HEK293 (cell line): ENCODE data around the gene RAB21.

Source experiments
- CTCF ChIA-PET: fragments of 350-600 bp; formaldehyde crosslinking; extraction: SDS; loops from one replicate; lab custom pipeline; 2021; ENCODE audit warnings: antibody characterized with exemption; lab: Yijun Ruan, JAX
- POLR2A ChIA-PET: fragments of 300-600 bp; formaldehyde crosslinking; extraction: SDS; loops from one replicate; lab custom pipeline; 2020; ENCODE audit warnings: antibody characterized with exemption, inconsistent platforms; lab: Yijun Ruan, JAX
- H3K27ac ChIP-seq: fragments of 200-500 bp; sonication (Bioruptor generic); 2 replicates; pipeline ENCODE4 v1.5.1; 2014; ENCODE audit warnings: low read depth, low read length, control low read depth, inconsistent platforms; ENCODE audit errors: extremely low read depth
- H3K36me3 ChIP-seq, 2 experiments: fragments of 200-500 bp in 1 of 2; sonication (Bioruptor generic) in 1 of 2; 1 replicate in 1 of 2; 2 replicates in 1 of 2; pipeline ENCODE4 v1.5.1; 2014 to 2017; ENCODE audit warnings: inconsistent platforms in 2 of 2, low read length in 2 of 2; ENCODE audit not compliant: control insufficient read depth in 2 of 2, insufficient read depth in 1 of 2
- H3K4me1 ChIP-seq: fragments of 200-500 bp; sonication (Bioruptor generic); 2 replicates; pipeline ENCODE4 v1.5.1; 2014; ENCODE audit warnings: mild to moderate bottlenecking, low read length, inconsistent platforms; ENCODE audit not compliant: control insufficient read depth, insufficient read depth
- H3K4me3 ChIP-seq: 2 replicates; pipeline ENCODE4 v1.5.1; 2011; ENCODE audit warnings: low read depth, mild to moderate bottlenecking, control low read depth, low read length, moderate library complexity
- H3K9me3 ChIP-seq: fragments of 200-500 bp; sonication (Bioruptor generic); 2 replicates; pipeline ENCODE4 v1.5.1; 2014; ENCODE audit warnings: low read depth, low read length, inconsistent platforms; ENCODE audit not compliant: control insufficient read depth, insufficient read depth
- ATF2 ChIP-seq: fragments of 450-650 bp; formaldehyde crosslinking; IDR thresholded peaks from 2 replicates; pipeline ENCODE4 v1.5.1; 2016; ENCODE audit warnings: missing biosample characterization, missing genetic modification characterization, low read depth
- MYNN ChIP-seq: fragments of 450-650 bp; formaldehyde crosslinking; IDR thresholded peaks from 2 replicates; pipeline ENCODE4 v1.5.1; 2016; ENCODE audit warnings: missing biosample characterization, missing genetic modification characterization, borderline replicate concordance
- SP2 ChIP-seq: fragments of 450-650 bp; formaldehyde crosslinking; IDR thresholded peaks from 2 replicates; pipeline ENCODE4 v1.5.1; 2016; ENCODE audit warnings: missing biosample characterization, missing genetic modification characterization
- ZBTB1 ChIP-seq: fragments of 450-650 bp; formaldehyde crosslinking; IDR thresholded peaks from 2 replicates; pipeline ENCODE4 v1.5.1; 2016; ENCODE audit warnings: missing biosample characterization, missing genetic modification characterization
- ZBTB6 ChIP-seq: fragments of 450-650 bp; formaldehyde crosslinking; IDR thresholded peaks from 2 replicates; pipeline ENCODE4 v1.5.1; 2017; ENCODE audit warnings: missing biosample characterization, missing genetic modification characterization
- ZNF223 ChIP-seq: fragments of 450-650 bp; formaldehyde crosslinking; IDR thresholded peaks from 2 replicates; pipeline ENCODE4 v1.5.1; 2016; ENCODE audit warnings: missing biosample characterization, missing genetic modification characterization
- ZNF394 ChIP-seq: fragments of 450-650 bp; formaldehyde crosslinking; IDR thresholded peaks from 2 replicates; pipeline ENCODE4 v1.5.1; 2016; ENCODE audit warnings: missing biosample characterization, missing genetic modification characterization, mild to moderate bottlenecking, moderate library complexity, borderline replicate concordance
- ZNF398 ChIP-seq: fragments of 450-650 bp; formaldehyde crosslinking; IDR thresholded peaks from 2 replicates; pipeline ENCODE4 v1.5.1; 2017; ENCODE audit warnings: missing biosample characterization, missing genetic modification characterization
- ZNF513 ChIP-seq: fragments of 450-650 bp; IDR thresholded peaks from 2 replicates; pipeline ENCODE4 v1.5.1; 2018; ENCODE audit warnings: missing biosample characterization, missing genetic modification characterization
- ZNF521 ChIP-seq: fragments of 450-650 bp; formaldehyde crosslinking; IDR thresholded peaks from 2 replicates; pipeline ENCODE4 v1.5.1; 2017; ENCODE audit warnings: missing biosample characterization, mild to moderate bottlenecking, missing genetic modification characterization
- ZNF530 ChIP-seq: fragments of 450-650 bp; formaldehyde crosslinking; IDR thresholded peaks from 2 replicates; pipeline ENCODE4 v1.5.1; 2016; ENCODE audit warnings: low read depth, missing biosample characterization, missing genetic modification characterization
- ZNF561 ChIP-seq: fragments of 450-650 bp; IDR thresholded peaks from 2 replicates; pipeline ENCODE4 v1.5.1; 2018; ENCODE audit warnings: missing biosample characterization, missing genetic modification characterization, borderline replicate concordance
- ZNF670 ChIP-seq: fragments of 450-650 bp; formaldehyde crosslinking; IDR thresholded peaks from 2 replicates; pipeline ENCODE4 v1.5.1; 2016; ENCODE audit warnings: missing biosample characterization, missing genetic modification characterization, low read depth
- ZNF830 ChIP-seq: fragments of 450-650 bp; IDR thresholded peaks from 2 replicates; pipeline ENCODE4 v1.5.0; 2018; ENCODE audit warnings: missing biosample characterization, missing genetic modification characterization, low read depth, mild to moderate bottlenecking, moderate library complexity

The RAB21 gene

GRCh38 chr12:71718611-71719010, 36.1 kb upstream of the RAB21 start:
- H3K4me1 ChIP-seq, result no peaks in the 10 kb centered on the region
- H3K36me3 ChIP-seq, result no peaks in the 10 kb centered on the region
- no peaks in the 10 kb centered on the region for H3K9me3 ChIP-seq
- CTCF ChIA-PET, result interaction anchor here (1.5 to 1.7 kb wide), 2 partner anchors 28 to 32 kb away, joined by 4 to 5 read pairs; no protein-coding TSS in a partner anchor
- no peak overlapping the region for H3K27ac ChIP-seq
- TF ChIP-seq ATF2 (tag by site-specific recombination) (peak; percentile 43; the same call in 1 of the 2 replicates), ZBTB6 (tag by site-specific recombination) (no peak)
- H3K4me3 ChIP-seq, result no peak overlapping the region
- POLR2A ChIA-PET, result interaction anchor here (0.6 kb wide), 1 partner anchor 66 kb away, joined by 4 read pairs; no protein-coding TSS in a partner anchor

GRCh38 chr12:71719647-71720370, 34.9 kb upstream of the RAB21 start:
- no peaks in the 10 kb centered on the region for H3K36me3 ChIP-seq
- no peak overlapping the region for H3K4me3 ChIP-seq
- CTCF ChIA-PET, result interaction anchor here (0.5 to 1.7 kb wide), 2 partner anchors 27 to 1015 kb away, joined by 3 to 4 read pairs; no protein-coding TSS in a partner anchor
- no peak overlapping the region for H3K27ac ChIP-seq
- no peak for TF ChIP-seq ZNF513 (tag by site-specific recombination)
- no peak for TF ChIP-seq ZBTB1
- TF ChIP-seq SP2, result no peak
- no peak for TF ChIP-seq ZNF561 (tag by site-specific recombination)
- no peak for TF ChIP-seq ZNF530
- TF ChIP-seq ZNF223 (tag by site-specific recombination), result no peak
- TF ChIP-seq, all 188 proteins: peak for 0
- POLR2A ChIA-PET, result no interaction called here
- H3K9me3 ChIP-seq, result no peaks in the 10 kb centered on the region
- H3K4me1 ChIP-seq, result no peaks in the 10 kb centered on the region

- CTCF ChIA-PET, result interaction anchor here (1.2 kb wide), 1 partner anchor 9 kb away, joined by 3 read pairs; no protein-coding TSS in a partner anchor
- Histone ChIP-seq H3K27ac (no peak overlapping the region), H3K36me3 (no peaks in the 10 kb centered on the region), H3K4me1 (no peaks in the 10 kb centered on the region), H3K9me3 (no peaks in the 10 kb centered on the region), H3K4me3 (no peak overlapping the region)
- POLR2A ChIA-PET, result no interaction called here
- TF ChIP-seq ZNF223 (tag by site-specific recombination), result no peak
- no peak for TF ChIP-seq ZNF394 (tag by site-specific recombination)
- TF ChIP-seq ZNF830 (tag by site-specific recombination), result no peak
- no peak for TF ChIP-seq ZNF521
- no peak for TF ChIP-seq MYNN (tag by site-specific recombination)
- TF ChIP-seq ZNF398, result no peak
- TF ChIP-seq ZNF670 (tag by site-specific recombination), result no peak
Observed at GRCh38 chr12:71721783-71722505, 32.7 kb upstream of the RAB21 start.
